Endometrium (tissue), 2 donors: Measurements from ENCODE around the gene OTUD7B.
"Not testable (repeated sequence)": the region's sequence is repeated elsewhere in the genome, so short reads cannot be mapped to it uniquely, and the experiment has no call there.

Experiments
- FAIRE-seq: peaks from 2 replicates; lab custom pipeline; 2012; peaks lifted over from hg19 to GRCh38; lab: Jason Lieb, UNC
- donor health status: control.
- donor health status: control.

The OTUD7B gene

DNA sequence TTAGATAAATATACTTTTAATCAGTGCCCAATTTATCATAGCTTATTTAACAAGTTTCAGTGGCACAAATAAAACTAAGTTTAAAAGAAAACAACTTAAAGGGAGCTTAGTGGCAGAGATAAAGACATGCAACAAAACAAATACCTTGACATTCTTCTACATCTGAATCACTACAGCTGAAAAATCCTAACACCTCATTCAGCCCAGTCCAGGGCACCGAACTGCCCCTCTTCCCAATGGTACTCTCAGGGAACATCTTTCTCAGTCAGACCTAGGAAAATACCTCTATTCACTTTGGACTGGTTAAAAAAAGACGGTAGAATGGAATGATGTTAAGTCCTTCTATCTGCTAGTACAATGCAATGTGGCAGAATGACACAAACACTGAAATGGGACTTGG lies 8.3 kb downstream of the OTUD7B start:
- FAIRE-seq = no peak

DNA sequence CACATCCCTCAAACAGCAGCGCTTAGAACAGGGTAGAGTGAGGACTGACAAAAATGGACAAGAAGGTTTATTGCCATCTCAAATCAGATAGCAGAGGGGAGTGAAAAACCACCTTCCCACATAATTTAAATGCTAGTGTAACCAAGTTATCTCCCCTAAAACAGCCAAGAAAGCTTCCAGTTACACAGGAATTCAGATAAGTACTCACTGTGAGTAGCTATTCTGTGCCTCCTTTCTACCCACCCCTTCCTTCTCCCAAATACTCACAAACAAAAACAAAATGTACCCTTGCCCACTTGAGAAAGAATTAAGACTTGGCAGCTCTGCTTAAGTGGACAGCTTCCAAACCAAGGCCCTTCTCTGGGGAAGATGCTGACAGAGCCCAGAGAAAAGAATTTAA lies 9.1 kb downstream of the OTUD7B start:
- FAIRE-seq = no peak

DNA sequence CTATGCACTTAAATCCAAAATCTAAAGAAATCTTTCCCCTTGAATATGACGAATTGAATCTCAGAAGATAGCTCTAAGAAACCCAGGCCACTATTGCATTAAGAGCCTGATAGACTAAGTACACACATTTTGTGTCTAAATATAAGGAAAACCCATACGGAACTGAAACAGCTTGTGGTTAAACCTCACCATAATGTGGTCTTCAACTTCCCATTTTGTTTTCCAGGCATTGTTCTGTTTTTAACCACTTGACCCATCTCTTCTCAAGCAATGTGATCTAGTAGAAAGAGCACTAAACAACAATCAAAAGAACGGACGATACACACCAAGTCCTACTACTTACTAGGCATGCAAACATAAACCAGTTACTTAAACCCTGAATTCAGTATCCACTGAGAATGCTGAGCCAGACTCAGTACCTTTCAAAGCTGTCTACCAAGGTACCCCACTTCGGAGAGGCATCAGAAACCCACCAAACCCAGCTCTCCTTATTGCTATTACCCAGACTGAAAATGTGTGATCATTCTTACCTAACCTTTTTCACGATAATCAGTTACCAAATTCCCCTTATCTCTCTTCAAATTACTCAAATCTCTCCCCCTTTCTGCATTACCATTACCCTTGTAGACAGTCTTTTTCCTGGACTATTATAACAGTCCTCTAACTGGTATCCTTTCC lies 12.8 kb downstream of the OTUD7B start:
- no peak for FAIRE-seq

DNA sequence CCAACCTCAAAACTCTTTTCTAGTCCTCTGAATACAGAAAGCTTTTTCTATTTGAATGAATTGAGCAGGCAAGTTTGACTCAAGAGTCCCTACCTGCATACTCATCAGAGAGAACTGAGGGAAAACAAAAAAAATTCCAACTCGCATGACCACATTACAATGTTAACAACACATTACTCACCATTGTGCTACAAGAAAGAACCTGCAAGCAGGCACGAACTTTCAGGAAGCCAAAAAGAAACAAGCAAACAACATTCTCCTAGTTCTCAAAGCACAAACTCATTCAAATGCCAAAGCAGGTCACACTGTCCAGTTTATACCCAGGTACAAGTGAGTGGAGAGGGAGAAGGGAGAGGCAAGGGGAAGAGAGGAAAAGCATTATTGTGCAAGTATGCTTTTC lies 14.6 kb downstream of the OTUD7B start:
- FAIRE-seq = no peak

DNA sequence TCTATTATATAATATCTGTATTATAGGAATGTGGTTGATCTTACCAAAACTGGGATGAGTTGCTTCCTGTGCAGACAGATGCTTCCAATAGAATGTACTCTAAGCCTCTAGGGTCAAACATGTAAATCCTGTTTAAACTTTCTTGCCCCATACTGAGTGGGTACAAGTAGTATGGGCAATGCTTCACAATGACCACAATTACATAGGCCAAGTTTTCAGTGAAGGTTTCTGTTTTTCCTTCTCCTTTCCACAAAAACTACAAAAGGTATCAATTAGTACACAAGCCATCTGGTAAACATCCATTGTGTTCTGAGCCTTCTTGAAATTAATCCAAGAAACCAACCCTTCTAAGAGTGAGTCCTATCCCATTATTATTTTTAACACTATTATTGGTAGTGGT lies 16.8 kb downstream of the OTUD7B start:
- FAIRE-seq = no peak

DNA sequence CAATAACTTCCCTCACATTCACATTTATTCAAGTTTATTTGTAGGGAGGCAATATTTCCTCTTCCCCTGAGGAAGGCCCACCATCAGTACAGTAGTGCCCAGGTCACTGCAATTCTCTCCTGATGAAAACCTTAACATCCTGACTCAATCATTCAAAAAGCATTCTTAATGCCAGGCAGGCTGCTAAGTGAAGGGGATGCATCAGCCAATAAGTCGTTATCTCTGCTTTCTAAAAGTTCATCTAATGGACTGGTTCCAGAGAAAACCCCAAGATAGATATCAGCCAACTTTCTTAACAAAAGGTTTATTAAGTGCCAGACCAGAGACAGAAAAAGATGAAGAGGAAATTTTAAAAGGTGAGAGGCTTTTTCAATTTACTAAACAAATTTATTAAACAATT lies 17.3 kb downstream of the OTUD7B start:
- no peak for FAIRE-seq

DNA sequence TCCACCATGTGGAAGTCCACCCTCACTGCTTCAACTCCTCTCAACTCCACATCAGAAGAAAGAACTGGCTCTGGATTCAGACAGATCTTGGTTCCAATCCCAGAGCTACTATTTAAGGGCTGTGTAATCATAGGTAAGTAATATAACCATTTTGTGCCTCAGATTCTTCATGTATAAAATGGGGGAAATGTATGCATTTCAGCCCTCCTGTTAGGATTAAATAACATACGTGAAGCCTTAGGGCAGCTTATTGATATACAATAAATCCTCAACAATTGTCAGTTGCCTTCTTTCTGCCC lies 23.3 kb downstream of the OTUD7B start:
- FAIRE-seq = no peak

DNA sequence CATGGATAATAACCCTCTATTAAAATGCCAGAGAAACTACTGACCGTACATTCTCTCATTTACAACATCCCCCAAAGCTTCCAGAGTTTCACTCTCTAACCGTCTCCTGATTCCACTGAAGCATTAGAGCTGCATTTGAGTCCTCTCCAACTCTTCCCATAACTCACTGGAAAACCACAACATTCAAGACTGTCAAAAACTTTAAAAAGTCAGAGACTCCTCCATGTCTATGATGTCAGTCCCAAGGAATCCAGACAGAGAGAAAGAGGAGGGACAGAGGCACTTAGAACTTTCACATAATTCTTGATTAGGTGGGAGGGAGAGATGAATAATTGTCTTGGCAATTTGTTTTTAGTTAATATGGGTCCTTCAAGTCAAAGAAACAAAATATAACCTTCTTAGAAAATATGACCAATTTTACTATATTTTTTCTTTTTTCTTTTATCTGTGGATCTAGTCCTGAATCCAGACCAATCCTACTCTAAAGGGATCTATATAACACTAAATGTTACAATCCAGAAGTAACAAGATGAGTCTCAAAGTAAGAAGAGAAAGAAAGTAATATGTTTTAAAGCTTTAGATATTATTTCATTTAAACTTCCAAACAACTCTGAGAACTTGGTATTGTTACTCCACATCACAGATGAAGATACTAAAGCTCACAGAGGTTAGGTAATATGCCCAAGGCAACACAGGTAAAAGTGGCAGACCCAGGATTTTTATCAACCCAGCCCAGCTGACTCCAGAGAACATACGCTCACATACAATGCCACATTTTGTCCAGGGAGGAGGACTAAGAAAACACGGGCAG lies 23.8 kb downstream of the OTUD7B start:
- FAIRE-seq = peak; percentile 96

DNA sequence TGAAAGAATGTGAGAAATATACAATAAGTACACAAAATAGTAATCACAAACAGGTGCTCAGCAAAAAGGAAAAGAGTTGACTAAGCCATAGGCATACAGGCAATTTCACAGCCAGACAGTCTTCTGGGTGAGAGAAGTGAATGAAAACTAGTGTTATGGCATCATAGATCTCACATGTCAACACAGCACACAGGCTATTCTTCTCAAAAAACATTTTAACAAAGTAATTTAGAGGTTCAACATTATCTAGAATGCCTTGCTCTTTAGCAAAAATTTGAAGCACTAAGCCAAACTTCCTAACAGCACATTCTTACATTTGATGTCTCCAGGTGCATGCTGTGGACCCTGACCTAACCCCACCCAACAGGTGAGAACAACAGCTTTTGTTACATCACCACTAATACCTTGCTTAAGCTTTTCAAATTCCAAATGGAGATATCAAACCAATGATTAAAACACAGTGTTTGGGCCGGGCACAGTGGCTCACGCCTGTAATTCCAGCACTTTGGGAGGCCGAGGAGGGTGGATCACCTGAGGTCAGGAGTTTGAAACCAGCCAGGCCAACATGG lies 30.5 kb downstream of the OTUD7B start:
- FAIRE-seq = no peak

DNA sequence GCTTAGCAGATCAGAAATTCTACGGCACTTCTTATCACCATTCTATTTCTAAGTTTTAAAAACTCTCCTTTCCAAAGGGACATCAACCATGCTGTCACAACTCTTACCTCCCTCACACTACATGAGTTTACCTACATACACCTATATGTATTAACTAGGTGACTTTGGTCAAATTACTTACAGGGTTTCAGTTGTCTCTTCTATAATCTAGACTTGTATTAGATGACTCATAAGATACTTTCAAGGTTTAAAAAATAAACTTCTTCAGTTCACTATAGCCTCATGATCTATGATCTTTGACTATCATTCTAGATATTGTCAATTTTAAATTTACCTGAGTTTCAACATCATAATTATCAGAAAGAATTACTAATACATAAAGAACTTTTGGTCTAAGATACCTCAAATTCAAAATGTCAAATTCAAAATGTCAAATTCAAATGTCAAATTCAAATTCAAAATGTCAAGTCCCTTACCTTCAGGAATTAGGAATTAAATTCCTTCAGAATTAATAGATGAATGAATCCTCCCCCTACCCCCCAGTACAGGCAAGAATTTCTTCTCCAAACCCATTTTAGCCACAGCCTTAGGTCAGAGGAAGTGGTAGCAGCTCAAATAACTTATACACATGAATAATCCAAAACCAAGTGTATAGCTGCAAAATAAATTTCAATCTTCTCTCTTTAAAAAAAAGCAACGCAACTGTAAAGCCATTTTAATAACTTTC lies 31.1 kb downstream of the OTUD7B start:
- FAIRE-seq = no peak

DNA sequence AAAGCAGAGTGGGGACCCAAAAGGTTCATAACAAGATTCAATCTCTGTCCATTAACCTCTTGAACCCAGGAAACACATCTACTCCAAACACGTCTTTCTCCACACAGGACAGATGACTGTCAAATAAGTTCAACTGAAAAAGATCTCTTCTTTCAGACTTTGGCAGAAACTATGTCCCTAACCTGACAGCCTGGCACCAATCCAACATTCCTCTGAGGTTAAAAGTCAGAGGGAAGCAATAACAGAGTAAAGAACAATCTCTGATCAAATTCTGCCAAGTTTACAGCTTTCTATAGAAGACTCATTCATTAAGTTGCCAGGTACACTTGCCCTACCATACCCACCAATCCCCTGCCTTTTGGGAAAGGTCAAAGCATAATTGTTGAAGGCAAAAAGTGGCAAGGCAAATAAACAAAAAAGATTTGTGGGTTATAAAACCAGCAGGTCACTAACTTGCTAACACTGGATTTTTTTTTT lies 31.9 kb downstream of the OTUD7B start:
- FAIRE-seq = no peak

DNA sequence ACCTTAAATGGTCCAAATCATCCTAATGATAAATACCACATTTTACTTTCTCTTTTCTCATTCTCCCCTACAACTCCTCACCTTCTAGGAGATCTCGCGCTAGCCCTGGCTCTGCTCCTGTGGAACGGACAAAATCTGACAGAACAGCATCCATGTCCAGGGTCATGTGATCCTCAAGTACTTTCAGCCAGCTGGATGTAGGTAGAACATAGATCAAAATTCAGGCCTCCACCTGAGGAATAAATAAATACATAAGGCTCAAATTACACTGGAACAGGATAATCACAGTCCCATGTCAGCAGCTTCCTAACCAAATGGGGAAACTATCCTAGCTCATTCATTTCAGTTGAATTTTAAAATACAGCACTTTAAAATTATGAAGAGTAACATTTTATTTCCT lies 33.2 kb downstream of the OTUD7B start:
- FAIRE-seq = no peak

DNA sequence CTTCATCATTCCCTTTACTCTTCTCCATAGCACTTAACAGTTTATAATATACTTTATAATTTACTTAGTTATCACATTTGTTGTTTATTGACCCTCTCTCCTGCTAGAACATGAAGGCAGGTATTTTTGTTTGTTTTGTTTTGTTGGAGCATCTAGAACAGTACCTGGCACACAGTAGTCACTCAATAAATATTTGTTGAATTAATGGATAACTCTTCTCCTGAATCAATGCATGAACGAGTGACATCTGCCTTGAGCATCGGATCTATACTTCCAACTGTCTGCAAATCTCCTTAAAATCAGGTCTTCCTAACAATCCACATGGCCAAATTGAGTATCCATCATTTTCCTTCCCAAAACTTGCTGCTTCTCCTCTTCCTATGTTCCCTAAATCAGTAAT lies 38.0 kb downstream of the OTUD7B start:
- no peak for FAIRE-seq

DNA sequence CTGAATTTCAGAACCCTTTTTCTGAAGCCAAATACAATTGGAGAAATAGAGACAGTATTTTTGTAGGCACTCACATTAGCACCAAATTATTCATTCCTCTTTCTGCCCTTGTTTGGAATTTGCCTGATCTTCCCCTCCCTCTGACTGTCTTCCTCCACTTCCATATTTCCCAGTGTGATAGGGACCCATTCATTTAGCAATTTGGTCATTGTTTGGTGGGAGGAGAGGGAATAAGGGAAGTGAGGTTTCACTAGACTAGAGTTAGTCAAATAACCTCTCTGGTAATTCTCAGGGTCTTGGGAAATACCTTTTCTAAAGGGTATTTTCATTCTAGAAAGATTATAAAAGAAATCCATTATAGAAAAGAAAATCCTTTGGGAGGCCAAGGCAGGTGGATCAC lies 42.9 kb downstream of the OTUD7B start:
- no peak for FAIRE-seq

DNA sequence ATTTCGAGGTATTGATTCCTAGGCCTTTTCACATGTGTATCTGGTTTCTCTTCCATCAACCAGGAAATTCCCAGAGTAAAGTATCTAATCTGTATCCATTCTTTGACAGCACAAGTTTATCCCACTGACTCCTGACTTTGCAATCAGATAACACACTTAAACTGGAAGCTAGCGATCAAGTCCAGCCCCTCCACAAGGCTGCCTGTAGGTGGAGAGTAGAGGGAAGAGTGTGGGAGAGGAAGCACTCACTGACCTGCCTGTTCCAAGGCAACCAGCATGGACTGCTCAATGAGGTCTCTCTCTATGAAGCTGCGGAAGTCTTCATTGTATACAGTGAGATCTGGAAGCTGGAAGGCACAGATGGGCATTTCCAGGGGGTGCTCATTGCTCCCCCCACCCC lies 43.5 kb downstream of the OTUD7B start:
- no peak for FAIRE-seq

DNA sequence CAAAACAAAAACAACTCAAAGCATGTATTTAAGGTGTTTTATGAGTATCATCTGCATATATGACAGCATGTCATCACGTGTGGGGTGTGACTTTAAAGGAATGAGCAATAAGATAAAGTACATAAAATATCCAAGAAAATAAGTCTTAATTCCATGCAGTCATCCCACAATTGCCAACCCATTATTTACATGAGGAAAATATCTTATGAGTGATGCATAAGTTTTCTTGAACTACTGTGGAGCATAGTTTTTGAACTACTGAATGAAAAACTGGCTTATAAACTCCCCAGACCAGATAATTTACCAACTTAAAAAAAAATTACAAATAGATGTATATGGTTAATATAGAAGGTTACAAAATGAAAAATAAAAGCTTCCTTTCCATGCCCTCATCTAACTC lies 44.1 kb downstream of the OTUD7B start:
- no peak for FAIRE-seq

DNA sequence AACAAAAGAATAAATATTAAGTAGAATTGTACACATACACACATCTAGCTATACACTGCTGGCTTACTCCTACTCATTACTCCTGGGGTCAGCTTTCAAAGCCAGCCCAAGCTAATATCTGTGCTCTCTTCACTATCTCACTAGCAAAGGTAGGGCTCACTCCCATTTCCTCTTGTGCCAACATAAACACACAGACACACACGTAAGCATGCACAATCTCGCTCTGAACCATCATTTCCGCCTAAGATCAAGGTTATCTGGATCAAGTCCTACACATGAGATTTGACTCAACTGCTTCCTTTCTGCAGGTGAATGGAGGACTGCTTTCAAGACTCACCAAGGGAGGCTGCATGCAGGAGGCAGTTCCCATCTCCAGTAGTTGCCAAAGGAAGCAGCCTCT lies 45.1 kb downstream of the OTUD7B start:
- FAIRE-seq = no peak

DNA sequence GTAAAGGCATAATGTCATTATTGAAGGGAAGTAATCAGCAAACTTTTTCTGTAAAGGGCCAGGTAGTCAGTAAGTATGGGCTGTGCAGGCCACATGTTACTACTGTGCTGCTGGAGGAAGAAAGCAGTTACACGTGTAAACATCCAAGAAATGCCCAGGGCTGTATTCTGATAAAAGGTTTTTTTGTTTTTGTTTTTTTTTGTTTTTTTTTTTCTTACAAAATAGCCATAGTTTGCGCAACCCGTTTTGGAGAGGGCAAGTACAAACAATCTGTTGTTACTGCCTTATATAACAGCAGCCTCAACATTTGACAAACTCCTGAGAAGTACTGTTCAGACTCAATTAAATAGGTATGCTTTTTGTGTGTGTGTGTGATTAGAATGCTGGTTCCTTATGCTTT lies 47.2 kb downstream of the OTUD7B start:
- FAIRE-seq = no peak

DNA sequence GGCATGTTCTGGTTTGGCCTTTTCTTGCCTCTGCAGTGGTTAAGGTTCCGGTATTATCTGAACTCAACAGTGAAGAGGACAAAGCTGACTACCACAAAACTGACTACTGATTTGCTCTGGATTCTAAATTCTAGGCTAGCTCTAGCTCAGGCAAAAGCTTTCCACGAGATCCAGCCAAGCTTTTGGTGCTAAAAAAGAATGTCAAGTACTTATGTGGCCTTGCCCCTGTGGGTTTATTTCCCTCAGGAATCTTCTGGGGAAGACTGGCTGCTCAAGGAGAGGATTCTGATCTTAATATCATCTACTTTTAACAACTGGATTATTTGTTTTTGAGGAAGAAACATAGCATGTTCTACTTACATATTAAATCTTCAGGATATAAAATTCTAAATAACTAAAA lies 47.8 kb downstream of the OTUD7B start:
- no peak for FAIRE-seq

DNA sequence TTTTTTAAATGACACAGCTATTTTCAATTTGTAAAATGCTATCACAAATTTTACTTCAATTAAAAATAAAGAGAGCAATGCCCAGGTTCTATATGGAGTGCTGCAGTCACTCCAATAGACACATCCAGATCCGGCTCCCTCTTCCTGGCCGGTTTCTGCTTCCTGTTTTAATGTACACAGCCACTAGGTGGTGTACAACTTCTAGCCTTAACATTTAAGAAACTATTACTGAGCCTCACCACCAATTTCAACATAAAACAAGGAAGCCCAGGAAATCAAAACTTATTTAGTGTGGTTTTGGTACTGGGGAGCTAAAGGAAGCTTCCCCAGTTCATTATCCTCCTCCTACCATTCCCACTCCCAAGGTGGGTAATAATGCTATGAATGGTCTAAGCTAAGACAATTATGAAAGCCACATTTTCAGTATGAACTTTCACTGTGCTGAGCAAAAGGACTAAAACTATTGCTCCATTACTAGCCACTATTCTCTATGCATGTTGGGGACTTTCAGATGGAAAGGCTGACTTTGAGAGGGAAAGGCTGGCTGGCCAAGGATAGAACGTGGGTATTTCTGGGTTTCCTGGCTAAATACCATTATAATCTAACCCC lies 48.4 kb downstream of the OTUD7B start:
- no peak for FAIRE-seq

DNA sequence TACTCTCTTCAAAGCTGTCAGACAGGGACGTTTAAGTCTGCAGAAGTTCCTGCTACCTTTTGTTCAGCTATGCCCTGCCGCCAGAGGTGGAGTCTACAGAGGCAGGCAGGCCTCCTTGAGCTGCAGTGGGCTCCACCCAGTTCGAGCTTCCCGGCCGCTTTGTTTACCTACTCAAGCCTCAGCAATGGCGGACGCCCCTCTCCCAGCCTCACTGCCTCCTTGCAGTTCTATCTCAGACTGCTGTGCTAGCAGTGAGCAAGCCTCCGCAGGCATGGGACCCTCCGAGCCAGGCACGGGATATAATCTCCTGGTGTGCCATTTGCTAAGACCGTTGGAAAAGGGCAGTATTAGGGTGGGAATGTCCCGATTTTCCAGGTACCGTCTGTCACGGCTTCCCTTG lies 53.0 kb downstream of the OTUD7B start:
- not testable (repeated sequence) for FAIRE-seq

DNA sequence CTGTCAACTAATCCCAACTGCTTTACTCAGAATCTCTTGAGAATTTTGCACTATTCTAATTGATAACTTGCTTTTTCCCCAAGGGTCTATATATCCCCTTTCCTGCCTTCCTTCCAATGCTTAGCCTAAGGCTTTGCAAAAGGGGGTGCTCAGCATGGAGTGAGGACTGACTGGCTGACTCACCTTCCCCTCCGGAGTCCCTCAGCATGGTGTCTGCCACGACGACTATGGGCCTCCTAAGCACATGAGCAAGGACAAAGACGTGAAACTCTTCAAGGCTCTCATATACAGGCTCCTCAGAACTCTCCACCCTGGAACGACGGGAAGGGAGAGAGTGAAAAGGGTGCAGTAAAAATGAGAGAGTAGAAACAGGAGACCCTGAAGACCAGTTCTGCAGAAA lies 60.6 kb downstream of the OTUD7B start:
- no peak for FAIRE-seq

DNA sequence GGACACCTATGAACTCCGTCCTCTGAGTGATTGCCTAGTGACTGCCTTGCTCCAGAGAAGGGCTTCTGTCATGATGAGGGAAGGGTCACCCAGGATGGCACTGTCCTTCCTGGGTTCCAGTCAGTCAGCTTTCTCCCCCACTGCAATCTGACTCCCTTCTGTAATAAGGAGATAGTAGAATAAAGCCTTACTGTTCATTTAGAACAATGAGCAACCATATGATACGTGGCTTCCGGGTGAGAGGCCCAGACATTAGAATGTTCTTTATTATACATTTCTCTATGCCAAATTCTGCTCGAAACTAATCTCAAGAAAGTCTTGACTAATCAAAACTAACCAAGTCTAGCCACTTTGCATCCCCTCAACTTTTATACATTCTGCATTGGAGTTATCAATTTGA lies 65.3 kb downstream of the OTUD7B start:
- no peak for FAIRE-seq
